Tibial nerve (tissue), 3 donors: ENCODE measurements around the gene AKAP5.
A peak's percentile ranks its signal among the peaks of the same experiment; 100 is the strongest.

Experiments
- CTCF ChIP-seq, 5 experiments: fragments of 200-600 bp in 3 of 5; fragments of 450-650 bp in 2 of 5; sonication (generic) in 3 of 5; IDR thresholded peaks; one replicate each; pipeline ENCODE4 v1.5.1; 2016 to 2019; ENCODE audit warnings: antibody characterized with exemption in 5 of 5, mild to moderate bottlenecking in 3 of 5, moderate library complexity in 2 of 5
- POLR2A ChIP-seq, 2 donors: fragments of 450-650 bp; IDR thresholded peaks; one replicate each; pipeline ENCODE4 v1.6.1; 2017; ENCODE audit warnings: antibody characterized with exemption in 2 of 2, mild to moderate bottlenecking in 2 of 2, moderate library complexity in 2 of 2

DNA sequence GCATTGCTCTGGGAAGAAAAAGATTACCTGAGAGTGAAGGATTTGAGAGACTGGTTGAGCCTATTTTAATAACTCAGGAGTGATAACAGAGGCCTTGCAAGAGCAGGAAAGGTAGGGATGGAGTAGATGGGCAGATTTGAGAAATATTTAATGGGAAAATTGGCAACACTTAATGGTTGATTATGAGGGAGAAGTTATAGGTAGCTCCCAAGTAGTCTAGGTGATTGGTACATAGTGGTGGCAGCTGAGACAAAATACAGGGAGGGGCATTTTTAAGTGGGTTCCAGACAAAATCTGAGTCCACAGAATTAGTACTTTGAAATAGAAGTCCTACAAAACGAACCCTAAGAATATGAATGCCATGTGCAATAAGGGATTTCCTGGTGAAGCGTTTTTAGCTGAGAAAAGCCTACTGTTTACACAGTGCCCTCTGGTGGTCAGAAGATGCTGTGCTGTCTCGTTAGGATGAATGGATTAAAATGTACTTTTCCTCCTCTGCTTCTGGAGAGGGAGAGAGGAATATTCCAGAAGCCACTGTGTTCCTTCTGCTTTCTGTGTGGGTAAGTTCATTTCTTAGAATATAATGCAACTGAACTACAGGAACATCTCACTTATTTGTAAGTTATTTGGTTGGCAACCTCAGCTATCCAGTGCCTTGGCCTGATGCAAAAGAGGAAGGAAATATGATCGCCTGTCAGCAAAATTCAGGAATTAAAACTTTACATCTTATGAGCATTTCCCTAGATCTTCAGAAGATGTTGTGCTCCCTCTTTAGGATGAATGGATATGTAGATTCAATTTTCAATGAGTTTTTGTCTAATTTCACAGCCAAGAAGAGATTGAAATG lies 45.7 kb downstream of the AKAP5 start:
- TF ChIP-seq CTCF (IDR thresholded peaks at IDR 0.05) (peak; percentile 84 to 91 (median 87)), POLR2A (IDR thresholded peaks at IDR 0.05) (no peak)
